HG03175 (cell line): ENCODE results near the gene MYH9.
"Not testable (repeated sequence)": the region's sequence is repeated elsewhere in the genome, so short reads cannot be mapped to it uniquely, and the experiment has no call there.

Experiments used
- ATAC-seq: cut with Tn5 transposase; IDR thresholded peaks from one replicate; pipeline ENCODE4 v1.9.1; 2021; ENCODE audit warnings: mild to moderate bottlenecking, moderate library complexity; ENCODE audit not compliant: unreplicated experiment

Gene MYH9

GRCh38 chr22:36415415-36416168 is 27.8 kb upstream of the MYH9 start:
- ATAC-seq: no peak

GRCh38 chr22:36413022-36413775 is 25.4 kb upstream of the MYH9 start:
- ATAC-seq: no peak

- no peak for ATAC-seq
Measured at GRCh38 chr22:36411589-36412258, 24.0 kb upstream of the MYH9 start.

- ATAC-seq: no peak
Measured at GRCh38 chr22:36409911-36410756, 22.4 kb upstream of the MYH9 start.

- not testable (repeated sequence) for ATAC-seq
Measured at GRCh38 chr22:36409554-36409910, 21.8 kb upstream of the MYH9 start.

- ATAC-seq: no peak
Measured at GRCh38 chr22:36409056-36409455, 21.3 kb upstream of the MYH9 start.

- ATAC-seq: no peak
Measured at GRCh38 chr22:36406721-36407120, 19.0 kb upstream of the MYH9 start.

- no peak for ATAC-seq
Measured at GRCh38 chr22:36405671-36406538, 18.1 kb upstream of the MYH9 start.

GRCh38 chr22:36405221-36405661 is 17.5 kb upstream of the MYH9 start:
- ATAC-seq: no peak

- ATAC-seq: no peak
Measured at GRCh38 chr22:36404446-36404845, 16.7 kb upstream of the MYH9 start.

- no peak for ATAC-seq
Measured at GRCh38 chr22:36399472-36399778, 11.7 kb upstream of the MYH9 start.

- ATAC-seq: no peak
Measured at GRCh38 chr22:36398601-36399471, 11.1 kb upstream of the MYH9 start.

- no peak for ATAC-seq
Measured at GRCh38 chr22:36397131-36398093, 9.6 kb upstream of the MYH9 start.

GRCh38 chr22:36395915-36396314 is 8.1 kb upstream of the MYH9 start:
- ATAC-seq: no peak

GRCh38 chr22:36395055-36395849 is 7.5 kb upstream of the MYH9 start:
- ATAC-seq: no peak

GRCh38 chr22:36391638-36392037 is 3.9 kb upstream of the MYH9 start:
- ATAC-seq: no peak

- not testable (repeated sequence) for ATAC-seq
Measured at GRCh38 chr22:36389122-36389521, 1.4 kb upstream of the MYH9 start.

GRCh38 chr22:36387709-36387958 is 133 bp downstream of the MYH9 start:
- ATAC-seq: peak; percentile 11
